Measurements from ENCODE around the gene DPP7. TPM values are rescaled to one million over a fixed set of nuclear protein-coding genes. Genes with fewer than 3 reads are reported as not detected.

Gene DPP7
- total and polyA plus RNA-seq, 2 experiments from 2014 or later: 206 to 544 TPM

- no peak overlapping the region for H3K4me3 ChIP-seq
- no peak for DNase-seq (ENCODE audit: low spot score)
- no peak overlapping the region for H3K4me2 ChIP-seq
- H3K36me3 ChIP-seq (replicated peaks; ENCODE audit: insufficient read depth, low read depth): no peaks in the 10 kb centered on the region
- H4K20me1 ChIP-seq (ENCODE audit: insufficient read depth, poor library complexity, severe bottlenecking): peaks cover 11% of the 10 kb centered on the region
- no peak overlapping the region for H2AFZ ChIP-seq
- H3K9me2 ChIP-seq (replicated peaks; ENCODE audit: insufficient read depth): no peaks in the 10 kb centered on the region
- H3K9me3 ChIP-seq (ENCODE audit: low read depth): no peaks in the 10 kb centered on the region
- no peak overlapping the region for H3K27ac ChIP-seq
- H3K79me2 ChIP-seq: peaks cover 19% of the 10 kb centered on the region
- TF ChIP-seq, protein P1, sequence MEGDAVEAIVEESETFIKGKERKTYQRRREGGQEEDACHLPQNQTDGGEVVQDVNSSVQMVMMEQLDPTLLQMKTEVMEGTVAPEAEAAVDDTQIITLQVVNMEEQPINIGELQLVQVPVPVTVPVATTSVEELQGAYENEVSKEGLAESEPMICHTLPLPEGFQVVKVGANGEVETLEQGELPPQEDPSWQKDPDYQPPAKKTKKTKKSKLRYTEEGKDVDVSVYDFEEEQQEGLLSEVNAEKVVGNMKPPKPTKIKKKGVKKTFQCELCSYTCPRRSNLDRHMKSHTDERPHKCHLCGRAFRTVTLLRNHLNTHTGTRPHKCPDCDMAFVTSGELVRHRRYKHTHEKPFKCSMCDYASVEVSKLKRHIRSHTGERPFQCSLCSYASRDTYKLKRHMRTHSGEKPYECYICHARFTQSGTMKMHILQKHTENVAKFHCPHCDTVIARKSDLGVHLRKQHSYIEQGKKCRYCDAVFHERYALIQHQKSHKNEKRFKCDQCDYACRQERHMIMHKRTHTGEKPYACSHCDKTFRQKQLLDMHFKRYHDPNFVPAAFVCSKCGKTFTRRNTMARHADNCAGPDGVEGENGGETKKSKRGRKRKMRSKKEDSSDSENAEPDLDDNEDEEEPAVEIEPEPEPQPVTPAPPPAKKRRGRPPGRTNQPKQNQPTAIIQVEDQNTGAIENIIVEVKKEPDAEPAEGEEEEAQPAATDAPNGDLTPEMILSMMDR (IDR thresholded peaks at IDR 0.05; ENCODE audit: poor library complexity): no peak
- TF ChIP-seq EZH2 (IDR thresholded peaks at IDR 0.05; ENCODE audit: borderline replicate concordance) (no peak), EZH2phosphoT487 (IDR thresholded peaks at IDR 0.05; ENCODE audit: low read depth, severe bottlenecking, unreplicated experiment) (no peak)
- H3K27me3 ChIP-seq: peaks cover 14% of the 10 kb centered on the region
- WGBS (ENCODE audit: low lambda C conversion rate, missing lambda C conversion rate): 86% methylated on average over 8 of the region's 8 CpGs
- H3K4me1 ChIP-seq (ENCODE audit: insufficient read depth): peaks cover 24% of the 10 kb centered on the region
These were observed 31.6 kb downstream of the DPP7 start for GRCh38 chr9:137082925-137083290.

DNA sequence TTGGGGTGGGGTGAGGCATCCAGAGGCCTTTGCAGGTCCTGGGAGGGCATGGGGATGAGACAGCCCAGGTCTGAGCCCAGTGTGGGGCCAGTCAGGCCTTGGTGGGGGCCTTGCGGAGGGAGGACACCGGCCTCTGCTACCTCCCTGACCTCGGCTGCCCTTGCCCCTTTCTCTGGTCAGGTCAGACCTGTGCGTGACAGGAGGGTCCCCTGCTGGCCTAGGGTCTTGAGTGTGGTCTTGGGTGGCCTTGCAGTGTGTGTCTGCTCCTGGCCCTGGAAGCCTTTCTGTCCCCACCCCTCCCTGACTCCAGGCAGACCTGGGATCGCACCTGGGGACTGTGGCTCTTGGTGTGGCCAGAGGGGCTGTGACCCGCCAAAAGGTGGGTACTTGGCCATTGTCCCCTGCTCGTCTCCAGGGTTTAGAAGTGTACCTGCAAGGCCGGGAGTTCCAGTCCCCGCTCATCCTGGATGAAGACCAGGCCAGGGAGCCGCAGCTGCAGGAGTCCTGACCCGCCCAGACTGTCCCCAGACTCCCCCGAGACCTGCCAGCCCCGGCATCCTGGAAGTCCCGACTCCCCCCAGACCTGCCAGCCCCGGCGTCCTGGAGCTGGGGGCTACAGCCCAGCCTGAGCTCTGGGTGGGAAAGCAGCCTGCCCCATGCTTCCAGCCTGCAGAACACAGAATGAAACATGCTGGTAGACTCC, 32.2 kb downstream of the DPP7 start:
- no peaks in the 10 kb centered on the region for H3K9me2 ChIP-seq (replicated peaks; ENCODE audit: insufficient read depth)
- H3K27ac ChIP-seq: no peak overlapping the region
- peaks cover 11% of the 10 kb centered on the region for H4K20me1 ChIP-seq (ENCODE audit: insufficient read depth, poor library complexity, severe bottlenecking)
- DNase-seq (ENCODE audit: low spot score): no peak
- TF ChIP-seq, protein P1 (IDR thresholded peaks at IDR 0.05; ENCODE audit: poor library complexity): no peak
- TF ChIP-seq EZH2phosphoT487 (IDR thresholded peaks at IDR 0.05; ENCODE audit: low read depth, severe bottlenecking, unreplicated experiment) (no peak), EZH2 (IDR thresholded peaks at IDR 0.05; ENCODE audit: borderline replicate concordance) (no peak)
- no peaks in the 10 kb centered on the region for H3K9me3 ChIP-seq (ENCODE audit: low read depth)
- H3K4me1 ChIP-seq (ENCODE audit: insufficient read depth): peaks cover 26% of the 10 kb centered on the region
- H3K4me2 ChIP-seq: no peak overlapping the region
- H2AFZ ChIP-seq: no peak overlapping the region
- H3K27me3 ChIP-seq: peaks cover 14% of the 10 kb centered on the region
- 95% methylated on average over 13 of the region's 16 CpGs for WGBS (ENCODE audit: low lambda C conversion rate, missing lambda C conversion rate)
- no peaks in the 10 kb centered on the region for H3K36me3 ChIP-seq (replicated peaks; ENCODE audit: insufficient read depth, low read depth)
- H3K79me2 ChIP-seq: peaks cover 14% of the 10 kb centered on the region
- H3K4me3 ChIP-seq: no peak overlapping the region

- peaks cover 22% of the 10 kb centered on the region for H3K4me1 ChIP-seq (ENCODE audit: insufficient read depth)
- WGBS (ENCODE audit: low lambda C conversion rate, missing lambda C conversion rate): 92% methylated on average over 22 of the region's 24 CpGs
- DNase-seq (ENCODE audit: low spot score): no peak
- no peak overlapping the region for H3K4me3 ChIP-seq
- TF ChIP-seq, protein P1 (IDR thresholded peaks at IDR 0.05; ENCODE audit: poor library complexity): no peak
- TF ChIP-seq EZH2phosphoT487 (IDR thresholded peaks at IDR 0.05; ENCODE audit: low read depth, severe bottlenecking, unreplicated experiment): no peak
- H3K9me3 ChIP-seq (ENCODE audit: low read depth): no peaks in the 10 kb centered on the region
- no peak overlapping the region for H3K27ac ChIP-seq
- no peaks in the 10 kb centered on the region for H3K36me3 ChIP-seq (replicated peaks; ENCODE audit: insufficient read depth, low read depth)
- H4K20me1 ChIP-seq (ENCODE audit: insufficient read depth, poor library complexity, severe bottlenecking): peaks cover 11% of the 10 kb centered on the region
- no peaks in the 10 kb centered on the region for H3K9me2 ChIP-seq (replicated peaks; ENCODE audit: insufficient read depth)
- H3K27me3 ChIP-seq: peaks cover 14% of the 10 kb centered on the region
- H3K4me2 ChIP-seq: no peak overlapping the region
- no peak overlapping the region for H2AFZ ChIP-seq
- peaks cover 14% of the 10 kb centered on the region for H3K79me2 ChIP-seq
These were observed 34.0 kb downstream of the DPP7 start for GRCh38 chr9:137080260-137081122.

Data from hepatocyte (in vitro differentiated cells).